ENCODE results near the gene MPST. TPM values are rescaled to one million over a fixed set of nuclear protein-coding genes. Genes with fewer than 3 reads are reported as not detected.

MPST gene
- total RNA-seq = 10 to 100 TPM; 59.2 to 72.6 TPM
- 100 to 1,000 TPM in 1 of 2 donors, 10 to 100 TPM in 1; 70.7 to 247 TPM for polyA plus RNA-seq
- long read RNA-seq, donor 1, transcript MPST-203 (3 exons, 1,345 nt) = minor isoform, 8 of 56 reads
- long read RNA-seq, donor 1, transcript MPST-206 (3 exons, 1,331 nt) = major isoform, 28 of 56 reads
- long read RNA-seq, donor 1, partial matches to known transcripts = 19 of 56 reads
- long read RNA-seq, donor 1, other reads (novel, unspliced or antisense) = 0 of 56 reads
- long read RNA-seq, donor 2, partial matches to known transcripts = 12 of 16 reads
- long read RNA-seq, donor 2, other reads (novel, unspliced or antisense) = 0 of 16 reads
- long read RNA-seq, donor 3, transcript MPST-203 (3 exons, 1,345 nt) = minor isoform, 6 of 22 reads
- long read RNA-seq, donor 3, transcript MPST-206 (3 exons, 1,331 nt) = major isoform, 7 of 22 reads
- long read RNA-seq, donor 3, partial matches to known transcripts = 9 of 22 reads
- long read RNA-seq, donor 3, other reads (novel, unspliced or antisense) = 0 of 22 reads
- long read RNA-seq, donor 4, transcript MPST-206 (3 exons, 1,331 nt) = major isoform, 7 of 33 reads
- long read RNA-seq, donor 4, partial matches to known transcripts = 22 of 33 reads
- long read RNA-seq, donor 4, other reads (novel, unspliced or antisense) = 0 of 33 reads
- long read RNA-seq, donor 5, transcript MPST-203 (3 exons, 1,345 nt) = minor isoform, 11 of 86 reads
- long read RNA-seq, donor 5, transcript MPST-206 (3 exons, 1,331 nt) = major isoform, 21 of 86 reads
- long read RNA-seq, donor 5, partial matches to known transcripts = 53 of 86 reads
- long read RNA-seq, donor 5, other reads (novel, unspliced or antisense) = 0 of 86 reads

GRCh38 chr22:37019309-37020191 is at the start of gene MPST, which contains the start of gene TST:
TSS of gene MPST (plus strand) at chr22:37019742. CDS start at chr22:37019837, 95 bp downstream.
TSS of gene TST (minus strand) at chr22:37019447. CDS start at chr22:37018732, 715 bp downstream.
- H3K27ac ChIP-seq (ENCODE audit: low read depth in 1 of 2, low read length in 1 of 2) = peak within 1 kb of the TSS; percentile 94 to 97
- TF ChIP-seq CTCF (IDR thresholded peaks at IDR 0.05; ENCODE audit: control extremely low read depth, extremely low read depth) = no peak
- peak within 1 kb of the TSS; percentile 80 for H3K4me3 ChIP-seq
- peaks cover 0 to 16% (median under 1%) of the 10 kb centered on the region in 4 donors for H3K36me3 ChIP-seq (ENCODE audit: control insufficient read depth in 4 of 4, insufficient read depth in 4 of 4, low read length in 4 of 4)
- peaks cover 0 to 35% (median 18%) of the 10 kb centered on the region in 5 donors for H3K4me1 ChIP-seq (ENCODE audit: control insufficient read depth in 5 of 5, insufficient read depth in 5 of 5, low read length in 5 of 5)
- peak; percentile 69 for ATAC-seq (ENCODE audit: insufficient read depth, low FRiP score)
- peak within 1 kb of the TSS; percentile 8 to 79 for H3K9ac ChIP-seq (ENCODE audit: insufficient read depth in 1 of 2, low read length in 2 of 2)
- no peaks in the 10 kb centered on the region for H3K9me3 ChIP-seq (ENCODE audit: control insufficient read depth in 4 of 4, insufficient read depth in 3 of 4, low read length in 3 of 4)
- no peaks in the 10 kb centered on the region for H3K27me3 ChIP-seq (ENCODE audit: control insufficient read depth in 3 of 3, insufficient read depth in 3 of 3, low read length in 2 of 3)
- 1% methylated on average over 53 to 107 of the region's 107 CpGs for WGBS, 2 donors
- DNase-seq = peak; percentile 84 to 91 (median 86)

- Histone ChIP-seq H3K27me3 (ENCODE audit: control insufficient read depth in 3 of 3, insufficient read depth in 3 of 3, low read length in 2 of 3) (peaks cover 0 to 3% (median 2%) of the 10 kb centered on the region in 3 donors), H3K4me3 (no peak overlapping the region), H3K27ac (ENCODE audit: low read depth in 1 of 2, low read length in 1 of 2) (no peak overlapping the region), H3K36me3 (ENCODE audit: control insufficient read depth in 4 of 4, insufficient read depth in 4 of 4, low read length in 4 of 4) (no peaks in the 10 kb centered on the region), H3K9ac (ENCODE audit: insufficient read depth in 1 of 2, low read length in 2 of 2) (no peak overlapping the region), H3K4me1 (ENCODE audit: control insufficient read depth in 5 of 5, insufficient read depth in 5 of 5, low read length in 5 of 5) (peaks cover 0 to 7% (median 0%) of the 10 kb centered on the region in 5 donors), H3K9me3 (ENCODE audit: control insufficient read depth in 4 of 4, insufficient read depth in 3 of 4, low read length in 3 of 4) (peaks cover 0 to 1% (median 0%) of the 10 kb centered on the region in 4 donors)
- ATAC-seq (ENCODE audit: insufficient read depth, low FRiP score) (no peak), DNase-seq (no peak)
- TF ChIP-seq CTCF (IDR thresholded peaks at IDR 0.05; ENCODE audit: control extremely low read depth, extremely low read depth) = no peak
- WGBS, 2 donors = 77 to 83% methylated on average over 19 of the region's 19 CpGs
Observed at GRCh38 chr22:36971341-36972125, 48.0 kb upstream of the MPST start.

DNA sequence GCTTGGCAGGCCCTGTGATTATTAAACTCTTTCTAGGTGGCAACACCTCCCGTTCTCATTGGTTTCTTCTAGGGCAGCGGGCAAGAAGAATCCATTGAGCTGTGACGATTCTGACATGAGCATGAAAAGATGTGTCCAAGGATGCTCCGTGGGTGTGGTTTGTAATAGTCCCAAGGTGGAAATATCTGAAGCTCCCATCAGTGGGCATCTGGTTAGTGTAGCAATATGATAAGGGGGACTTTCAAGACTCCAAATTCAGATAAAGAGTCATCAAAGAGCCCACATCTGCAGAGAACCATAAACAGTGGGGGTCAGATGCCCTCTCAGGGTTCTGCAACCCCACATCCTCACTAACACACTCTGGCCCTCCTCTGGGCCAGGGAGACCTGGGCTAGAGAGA is 42.9 kb upstream of the MPST start:
- DNase-seq (no peak), ATAC-seq (ENCODE audit: insufficient read depth, low FRiP score) (no peak)
- no peak for TF ChIP-seq CTCF (IDR thresholded peaks at IDR 0.05; ENCODE audit: control extremely low read depth, extremely low read depth)
- Histone ChIP-seq H3K27me3 (ENCODE audit: control insufficient read depth in 3 of 3, insufficient read depth in 3 of 3, low read length in 2 of 3) (peaks cover 0 to 3% (median 0%) of the 10 kb centered on the region in 3 donors), H3K27ac (ENCODE audit: low read depth in 1 of 2, low read length in 1 of 2) (no peak overlapping the region), H3K36me3 (ENCODE audit: control insufficient read depth in 4 of 4, insufficient read depth in 4 of 4, low read length in 4 of 4) (no peaks in the 10 kb centered on the region), H3K9ac (ENCODE audit: insufficient read depth in 1 of 2, low read length in 2 of 2) (no peak overlapping the region), H3K4me1 (ENCODE audit: control insufficient read depth in 5 of 5, insufficient read depth in 5 of 5, low read length in 5 of 5) (peaks cover 0 to 5% (median 0%) of the 10 kb centered on the region in 5 donors), H3K9me3 (ENCODE audit: control insufficient read depth in 4 of 4, insufficient read depth in 3 of 4, low read length in 3 of 4) (no peaks in the 10 kb centered on the region), H3K4me3 (no peak overlapping the region)
- WGBS, 2 donors = 92 to 95% methylated on average over 4 of the region's 4 CpGs
